Measurements from ENCODE around the gene PRPF8.
"Not testable (repeated sequence)": the region's sequence is repeated elsewhere in the genome, so short reads cannot be mapped to it uniquely, and the experiment has no call there.

DNA sequence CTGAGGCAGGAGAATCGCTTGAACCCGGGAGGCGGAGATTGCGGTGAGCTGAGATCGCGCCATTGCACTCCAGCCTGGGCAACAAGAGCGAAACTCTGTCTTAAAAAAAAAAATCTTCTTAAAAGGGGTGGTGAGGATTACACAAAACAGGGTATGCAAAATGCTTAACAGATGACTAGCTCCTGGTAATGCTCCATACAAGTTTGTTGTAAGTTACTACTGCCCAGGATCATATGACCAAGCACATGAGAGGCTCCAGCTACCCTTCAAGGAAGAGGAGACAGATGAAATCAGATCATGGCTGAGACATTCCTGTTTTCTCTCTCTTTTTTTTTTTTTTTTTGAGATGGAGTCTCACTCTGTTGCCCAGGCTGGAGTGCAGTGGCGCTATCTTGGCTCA, 37.4 kb upstream of the PRPF8 start:
- TF ChIP-seq CTCF (IDR thresholded peaks at IDR 0.05); EZH2 (IDR thresholded peaks at IDR 0.05; ENCODE audit: borderline replicate concordance, insufficient read depth, low read depth, low read length, poor library complexity, severe bottlenecking): not testable (repeated sequence)

All from B cell (primary cell).